HepG2 (cell line): Measurements from ENCODE around the gene PRSS53.

Experiments
- ZNF17 ChIP-seq: sonication (generic); formaldehyde crosslinking; IDR thresholded peaks from 2 replicates; pipeline ENCODE4 v1.5.0; 2020; ENCODE audit warnings: mild to moderate bottlenecking, missing genetic modification reagents
- ZNF768 ChIP-seq: sonication (generic); formaldehyde crosslinking; IDR thresholded peaks from 2 replicates; pipeline ENCODE4 v1.4.0; 2020; ENCODE audit warnings: missing genetic modification reagents

- no peak for TF ChIP-seq ZNF17 (CRISPR knock-in tag)
- no peak for TF ChIP-seq ZNF768 (CRISPR knock-in tag)
Measured at GRCh38 chr16:31092330-31092729, 3.6 kb upstream of the PRSS53 start.
